ENCODE results near the gene TECPR1. TPM values are rescaled to one million over a fixed set of nuclear protein-coding genes. Genes with fewer than 3 reads are reported as not detected.

TECPR1 gene
- total and polyA plus RNA-seq, 2 donors (not counting 3 experiments of a cell fraction or from before 2014, with no cell fraction given), result 12.3 to 97.5 TPM

GRCh38 chr7:98215561-98216495 is 36.2 kb downstream of the TECPR1 start:
- ChIA-PET POLR2A (interaction anchor here (0.6 kb wide), 1 partner anchor 21 kb away, joined by 3 read pairs; no protein-coding TSS in a partner anchor), CTCF (interaction anchor here (1.1 kb wide), 1 partner anchor 195 kb away, joined by 4 read pairs; no protein-coding TSS in a partner anchor)
- intact Hi-C loops (cut with micrococcal nuclease), result no loop called here
- no peak overlapping the region for H3K9ac ChIP-seq (replicated peaks; ENCODE audit: extremely low read depth, insufficient read depth, low read length)
- H3K36me3 ChIP-seq (ENCODE audit: control insufficient read depth in 2 of 2, extremely low read depth in 1 of 2, insufficient read depth in 2 of 2, low read length in 2 of 2), result peaks cover 2 to 15% of the 10 kb centered on the region in 2 experiments
- no peaks in the 10 kb centered on the region for H3K27me3 ChIP-seq (ENCODE audit: control insufficient read depth in 2 of 2, insufficient read depth in 2 of 2, low read length in 2 of 2)
- TF ChIP-seq JUN (IDR thresholded peaks at IDR 0.05; ENCODE audit: borderline replicate concordance, insufficient read depth, insufficient read length, low read depth), result no peak
- TF ChIP-seq FOS (IDR thresholded peaks at IDR 0.05; ENCODE audit: borderline replicate concordance, insufficient read depth, low read length), result no peak
- no peak for TF ChIP-seq MYC (IDR thresholded peaks at IDR 0.05; ENCODE audit: low read depth, low read length)
- TF ChIP-seq CTCF (IDR thresholded peaks at IDR 0.05; ENCODE audit: extremely low read depth in 1 of 2, insufficient read depth in 1 of 2, low read depth in 1 of 2, low read length in 2 of 2), result no peak
- TF ChIP-seq GATA2 (IDR thresholded peaks at IDR 0.05; ENCODE audit: insufficient read depth, insufficient read length, low read depth, low read length), result no peak
- no peak for TF ChIP-seq MAX (IDR thresholded peaks at IDR 0.05; ENCODE audit: insufficient read depth, insufficient read length)
- no peak for TF ChIP-seq EZH2 (IDR thresholded peaks at IDR 0.05; ENCODE audit: borderline replicate concordance, low read depth, low read length, severe bottlenecking)
- no peak for TF ChIP-seq POLR2AphosphoS5 (IDR thresholded peaks at IDR 0.05; ENCODE audit: insufficient read depth, low read depth, low read length)
- no peak for TF ChIP-seq POLR2A (IDR thresholded peaks at IDR 0.05; ENCODE audit: low read depth, low read length)
- no peak overlapping the region for H2AFZ ChIP-seq (ENCODE audit: low read depth, low read length)
- no peaks in the 10 kb centered on the region for H3K9me1 ChIP-seq (replicated peaks; ENCODE audit: control insufficient read depth, extremely low read depth, insufficient read depth, low read length)
- no peak overlapping the region for H3K4me3 ChIP-seq (replicated peaks in 1 of 3; ENCODE audit: insufficient read depth in 1 of 3, low read depth in 1 of 3, low read length in 3 of 3)
- no peaks in the 10 kb centered on the region for H4K20me1 ChIP-seq (replicated peaks; ENCODE audit: control insufficient read depth, extremely low read depth, insufficient read depth, low read length)
- no peaks in the 10 kb centered on the region for H3K79me2 ChIP-seq (ENCODE audit: control insufficient read depth, insufficient read depth, low read length)
- no peak overlapping the region for H3K27ac ChIP-seq (ENCODE audit: insufficient read depth, low read depth, low read length)
- FAIRE-seq, result no peak
- TSS peak; percentile 65 for BruUV-seq (replicated peaks)
- no peaks in the 10 kb centered on the region for H3K9me3 ChIP-seq (replicated peaks; ENCODE audit: control insufficient read depth, insufficient read depth, low read length)
- no peak overlapping the region for H3K4me2 ChIP-seq (ENCODE audit: insufficient read depth, low read length)
- no peak for DNase-seq (ENCODE audit: low read depth, low spot score)
- dilution Hi-C loops (cut with MboI; ENCODE audit: extremely low pct_ligation_motif_present, low sequenced_read_pairs), result no loop called here
- peaks cover 2% of the 10 kb centered on the region for H3K4me1 ChIP-seq (ENCODE audit: control insufficient read depth, extremely low read depth, insufficient read depth, low read length)
